ENCODE measurements around the gene ALDH3B1. TPM values are rescaled to one million over a fixed set of nuclear protein-coding genes. Genes with fewer than 3 reads are reported as not detected.

Gene ALDH3B1
- total and polyA plus RNA-seq, 9 of the 15 experiments (the other 6 are each of a cell fraction or from before 2014, with no cell fraction given), result 0.01 to 0.35 (median 0.07) TPM; not detected in 2

- TF ChIP-seq CEBPB (tag; IDR thresholded peaks at IDR 0.05), result no peak
- no peak for TF ChIP-seq POLR2B (IDR thresholded peaks at IDR 0.05; ENCODE audit: low read depth, partially characterized antibody)
- TF ChIP-seq CGGBP1 (CRISPR knock-in tag; IDR thresholded peaks at IDR 0.05), result no peak
- no peak for TF ChIP-seq ZNF512 (tag; IDR thresholded peaks at IDR 0.05)
- no peak for TF ChIP-seq ZBTB34 (CRISPR knock-in tag; IDR thresholded peaks at IDR 0.05)
- TF ChIP-seq PHTF2 (CRISPR knock-in tag; IDR thresholded peaks at IDR 0.05), result no peak
- peak; percentile 48 for TF ChIP-seq REST (IDR thresholded peaks at IDR 0.05; ENCODE audit: borderline replicate concordance)
- no peak for TF ChIP-seq REST (CRISPR knock-in tag; IDR thresholded peaks at IDR 0.05; ENCODE audit: low read depth)
- no peak for TF ChIP-seq TGIF2 (CRISPR knock-in tag; IDR thresholded peaks at IDR 0.05)
- no peak for TF ChIP-seq ID3 (CRISPR knock-in tag; IDR thresholded peaks at IDR 0.05)
- peak; percentile 90 for TF ChIP-seq ID3 (tag; IDR thresholded peaks at IDR 0.05)
- TF ChIP-seq NR1H2 (CRISPR knock-in tag; IDR thresholded peaks at IDR 0.05), result no peak
Observed at GRCh38 chr11:68011051-68011943, 1.2 kb downstream of the ALDH3B1 start (continued).

All from K562 (cell line).